ENCODE data around the gene PRR5. TPM values are rescaled to one million over a fixed set of nuclear protein-coding genes. Genes with fewer than 3 reads are reported as not detected.
A peak's percentile ranks its signal among the peaks of the same experiment; 100 is the strongest.

The PRR5 gene
- total RNA-seq, 2 donors from 2014 or later, result 15.1 to 19.9 TPM

DNA sequence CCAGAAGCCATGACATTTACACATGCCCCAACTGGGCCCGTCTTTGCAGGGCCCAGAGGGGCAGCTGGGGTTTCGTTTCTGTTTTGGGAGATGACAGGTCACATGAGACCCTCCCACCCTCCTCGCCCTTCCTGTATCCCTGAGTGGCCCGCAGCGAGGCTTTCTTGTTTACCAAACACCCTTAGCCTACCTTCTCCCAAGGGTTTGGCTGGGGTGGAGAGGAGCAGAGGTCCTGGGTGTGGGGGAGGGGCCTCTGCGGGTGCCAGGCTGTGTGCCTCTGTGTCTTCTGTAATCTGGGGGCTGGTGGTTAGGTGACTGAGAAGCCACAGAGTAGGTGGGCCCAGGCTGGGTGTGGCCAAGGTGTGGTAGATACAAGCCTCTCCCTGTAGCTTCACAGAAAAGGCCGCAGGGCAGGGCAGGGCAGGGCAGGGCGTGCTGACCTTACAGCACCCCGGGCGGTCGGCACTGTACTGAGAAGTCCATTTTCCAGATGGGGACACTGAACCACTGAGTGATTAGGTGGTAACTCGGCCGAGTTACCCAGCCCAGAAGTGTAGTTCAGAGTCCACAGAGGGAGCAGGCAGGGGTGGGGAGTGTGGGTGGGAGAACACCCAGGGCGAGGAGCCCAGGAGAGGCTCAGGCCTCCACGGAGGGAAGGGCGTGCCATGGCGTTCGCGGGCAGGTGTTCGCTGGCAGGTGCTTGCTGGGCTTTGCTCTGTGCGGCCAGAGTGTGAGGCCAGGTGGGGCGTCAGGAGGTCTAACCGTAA is 8.7 kb downstream of the PRR5 start:
- H3K9me3 Mint-ChIP-seq, result no peaks in the 10 kb centered on the region
- peak overlapping the region; percentile 76 for H3K27ac Mint-ChIP-seq
- ATAC-seq (replicated peaks), result peak; percentile 83
- H3K4me3 Mint-ChIP-seq, result peak overlapping the region; percentile 71
- no peaks in the 10 kb centered on the region for H3K27me3 Mint-ChIP-seq
- no peaks in the 10 kb centered on the region for H3K36me3 Mint-ChIP-seq (ENCODE audit: low read depth)
- peaks cover 17% of the 10 kb centered on the region for H3K4me1 Mint-ChIP-seq

DNA sequence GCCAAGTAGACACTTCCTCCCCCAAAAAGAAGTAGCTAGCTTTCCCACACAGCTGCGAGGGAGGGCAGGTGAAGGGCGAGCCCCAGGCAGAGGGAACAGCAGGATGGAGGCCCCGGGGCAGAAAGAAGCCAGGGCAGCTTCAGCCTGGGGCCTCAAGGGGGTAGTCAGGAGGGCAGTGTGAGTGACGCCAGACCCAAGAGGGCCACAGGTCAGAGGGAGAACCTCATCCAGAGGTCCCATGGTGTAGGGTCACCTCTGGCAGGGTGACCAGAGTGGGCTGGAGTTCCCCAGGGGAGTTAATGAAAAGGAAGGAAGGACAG is 9.2 kb downstream of the PRR5 start:
- no peak for ATAC-seq (replicated peaks)
- H3K36me3 Mint-ChIP-seq (ENCODE audit: low read depth), result no peaks in the 10 kb centered on the region
- peak overlapping the region; percentile 22 for H3K27ac Mint-ChIP-seq

GRCh38 chr22:44711690-44712555 is 9.9 kb downstream of the PRR5 start:
- Mint-ChIP-seq H3K9me3 (no peaks in the 10 kb centered on the region), H3K27ac (peak overlapping the region; percentile 61), H3K4me3 (no peak overlapping the region), H3K36me3 (ENCODE audit: low read depth) (no peaks in the 10 kb centered on the region), H3K27me3 (no peaks in the 10 kb centered on the region), H3K4me1 (peaks cover 17% of the 10 kb centered on the region)
- no peak for ATAC-seq (replicated peaks)

More for the DNA sequence above, 9.2 kb downstream of the PRR5 start:
- Mint-ChIP-seq H3K4me3 (peak overlapping the region; percentile 71), H3K27me3 (no peaks in the 10 kb centered on the region), H3K9me3 (no peaks in the 10 kb centered on the region), H3K4me1 (peaks cover 17% of the 10 kb centered on the region)

- H3K27me3 Mint-ChIP-seq, result no peaks in the 10 kb centered on the region
Observed at GRCh38 chr22:44712962-44713361, 11.0 kb downstream of the PRR5 start.

GRCh38 chr22:44714703-44715350 is 12.8 kb downstream of the PRR5 start:
- Mint-ChIP-seq H3K4me1 (peaks cover 26% of the 10 kb centered on the region), H3K36me3 (ENCODE audit: low read depth) (peaks cover 9% of the 10 kb centered on the region), H3K27ac (no peak overlapping the region)

More at GRCh38 chr22:44712962-44713361, 11.0 kb downstream of the PRR5 start:
- Mint-ChIP-seq H3K27ac (no peak overlapping the region), H3K4me1 (peaks cover 17% of the 10 kb centered on the region), H3K4me3 (no peak overlapping the region), H3K9me3 (no peaks in the 10 kb centered on the region), H3K36me3 (ENCODE audit: low read depth) (no peaks in the 10 kb centered on the region)
- ATAC-seq (replicated peaks), result no peak

DNA sequence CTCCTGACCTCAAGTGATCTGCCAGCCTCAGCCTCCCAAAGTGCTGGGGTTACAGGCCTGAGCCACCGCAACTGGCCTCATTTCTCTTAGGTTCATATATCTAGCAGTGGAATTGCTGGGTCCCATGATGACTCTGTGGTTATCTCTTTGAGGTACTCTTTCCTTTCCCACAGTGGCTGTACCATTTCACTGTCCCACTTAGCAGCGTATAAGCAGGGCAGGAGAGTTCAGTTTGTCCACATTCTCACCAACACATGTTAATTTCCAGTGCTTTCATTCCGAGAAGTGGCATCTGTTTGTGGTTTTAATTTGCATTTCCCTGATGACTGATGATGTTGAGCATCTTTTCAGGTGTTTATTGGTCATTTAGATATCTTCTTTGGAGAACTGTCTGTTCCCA is 16.4 kb downstream of the PRR5 start:
- Mint-ChIP-seq H3K27me3 (no peaks in the 10 kb centered on the region), H3K4me1 (peaks cover 8% of the 10 kb centered on the region), H3K9me3 (no peaks in the 10 kb centered on the region), H3K36me3 (ENCODE audit: low read depth) (peaks cover 9% of the 10 kb centered on the region), H3K27ac (no peak overlapping the region), H3K4me3 (peak overlapping the region; percentile 36)
- peak; percentile 97 for ATAC-seq (replicated peaks)

More at GRCh38 chr22:44714703-44715350, 12.8 kb downstream of the PRR5 start:
- no peak for ATAC-seq (replicated peaks)
- H3K9me3 Mint-ChIP-seq, result no peaks in the 10 kb centered on the region
- no peaks in the 10 kb centered on the region for H3K27me3 Mint-ChIP-seq
- H3K4me3 Mint-ChIP-seq, result no peak overlapping the region

GRCh38 chr22:44719586-44720368 is 17.8 kb downstream of the PRR5 start:
- Mint-ChIP-seq H3K4me3 (no peak overlapping the region), H3K27ac (peak overlapping the region; percentile 66), H3K4me1 (peaks cover 8% of the 10 kb centered on the region), H3K36me3 (ENCODE audit: low read depth) (peaks cover 9% of the 10 kb centered on the region), H3K27me3 (no peaks in the 10 kb centered on the region), H3K9me3 (no peaks in the 10 kb centered on the region)
- ATAC-seq (replicated peaks), result no peak

GRCh38 chr22:44721213-44721612 is 19.2 kb downstream of the PRR5 start:
- Mint-ChIP-seq H3K36me3 (ENCODE audit: low read depth) (peaks cover 9% of the 10 kb centered on the region), H3K9me3 (no peaks in the 10 kb centered on the region), H3K27ac (no peak overlapping the region), H3K4me3 (no peak overlapping the region), H3K4me1 (peaks cover 8% of the 10 kb centered on the region), H3K27me3 (no peaks in the 10 kb centered on the region)
- no peak for ATAC-seq (replicated peaks)

DNA sequence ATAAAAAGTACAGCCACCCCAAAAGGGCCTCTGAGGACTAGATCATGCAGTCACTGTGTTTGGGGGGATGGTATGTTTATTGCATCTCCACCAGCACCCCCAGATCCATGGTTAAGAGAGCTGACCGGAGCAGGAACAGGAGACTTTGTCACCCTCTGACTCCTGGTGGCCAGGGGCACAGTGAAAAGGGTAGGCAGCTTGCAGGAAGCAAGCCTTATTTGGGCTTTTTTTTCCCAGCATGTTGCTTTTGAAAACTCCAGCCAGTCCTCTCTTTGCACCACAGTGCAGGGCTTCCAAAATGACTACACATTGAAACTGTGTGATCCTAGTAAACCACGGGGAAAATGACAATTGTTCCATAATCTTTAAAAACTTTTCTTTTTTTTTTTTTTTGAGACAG is 20.6 kb downstream of the PRR5 start:
- no peaks in the 10 kb centered on the region for H3K9me3 Mint-ChIP-seq
- H3K4me3 Mint-ChIP-seq, result no peak overlapping the region
- no peak overlapping the region for H3K27ac Mint-ChIP-seq
- peaks cover 8% of the 10 kb centered on the region for H3K4me1 Mint-ChIP-seq
- no peaks in the 10 kb centered on the region for H3K27me3 Mint-ChIP-seq
- ATAC-seq (replicated peaks), result no peak
- peaks cover 9% of the 10 kb centered on the region for H3K36me3 Mint-ChIP-seq (ENCODE audit: low read depth)

DNA sequence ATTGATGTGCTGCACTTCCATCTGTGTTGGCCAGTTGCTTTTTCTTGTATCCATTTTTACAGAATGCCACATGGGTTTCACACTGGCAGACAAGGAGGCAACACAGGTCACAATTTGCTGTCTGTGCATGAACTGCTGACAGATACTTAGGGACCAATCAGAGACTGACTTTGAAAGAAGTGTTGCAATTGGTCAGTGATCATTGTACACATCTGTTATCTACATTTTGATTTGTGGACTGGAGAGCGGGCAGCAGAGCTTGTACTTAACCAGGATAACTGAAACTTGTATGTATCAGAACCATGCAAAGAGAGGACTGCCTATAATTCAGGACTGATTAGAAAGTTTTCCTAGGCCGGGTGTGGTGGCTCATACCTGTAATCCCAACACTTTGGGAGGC is 21.8 kb downstream of the PRR5 start:
- ATAC-seq (replicated peaks), result peak; percentile 47
- Mint-ChIP-seq H3K9me3 (no peaks in the 10 kb centered on the region), H3K36me3 (ENCODE audit: low read depth) (peaks cover 2% of the 10 kb centered on the region), H3K27me3 (no peaks in the 10 kb centered on the region), H3K4me3 (no peak overlapping the region), H3K27ac (no peak overlapping the region), H3K4me1 (peaks cover 1% of the 10 kb centered on the region)

- Mint-ChIP-seq H3K9me3 (no peaks in the 10 kb centered on the region), H3K27ac (no peak overlapping the region), H3K4me1 (no peaks in the 10 kb centered on the region), H3K36me3 (ENCODE audit: low read depth) (no peaks in the 10 kb centered on the region), H3K27me3 (no peaks in the 10 kb centered on the region), H3K4me3 (no peak overlapping the region)
- ATAC-seq (replicated peaks), result no peak
Observed at GRCh38 chr22:44724416-44724815, 22.4 kb downstream of the PRR5 start.

- Mint-ChIP-seq H3K9me3 (no peaks in the 10 kb centered on the region), H3K4me1 (no peaks in the 10 kb centered on the region), H3K27me3 (no peaks in the 10 kb centered on the region), H3K36me3 (ENCODE audit: low read depth) (no peaks in the 10 kb centered on the region), H3K4me3 (no peak overlapping the region), H3K27ac (no peak overlapping the region)
- no peak for ATAC-seq (replicated peaks)
Observed at GRCh38 chr22:44724859-44725258, 22.9 kb downstream of the PRR5 start.

GRCh38 chr22:44726439-44726838 is 24.4 kb downstream of the PRR5 start:
- H3K4me3 Mint-ChIP-seq, result no peak overlapping the region
- no peaks in the 10 kb centered on the region for H3K4me1 Mint-ChIP-seq
- no peaks in the 10 kb centered on the region for H3K36me3 Mint-ChIP-seq (ENCODE audit: low read depth)
- no peaks in the 10 kb centered on the region for H3K27me3 Mint-ChIP-seq
- no peak overlapping the region for H3K27ac Mint-ChIP-seq
- no peak for ATAC-seq (replicated peaks)
- no peaks in the 10 kb centered on the region for H3K9me3 Mint-ChIP-seq

DNA sequence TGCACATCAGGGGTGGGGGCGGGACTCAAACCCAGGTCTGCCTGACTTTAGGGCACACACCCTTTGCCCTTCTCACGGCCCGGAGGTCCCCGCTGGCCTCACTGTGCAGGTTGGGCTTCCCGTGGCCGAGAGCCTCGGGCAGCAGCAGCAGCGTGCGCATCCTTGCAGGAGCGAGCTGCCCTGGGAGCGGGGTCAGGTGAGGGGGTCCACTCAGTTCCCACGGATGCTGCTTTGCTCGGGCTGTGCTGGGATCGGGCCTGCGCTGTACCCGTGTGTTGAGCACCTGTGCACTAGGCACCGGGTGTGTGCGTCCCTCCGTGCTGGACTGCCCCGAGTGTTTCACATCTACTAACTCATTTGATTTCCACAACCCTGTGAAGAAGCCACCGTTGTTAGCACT is 25.1 kb downstream of the PRR5 start:
- Mint-ChIP-seq H3K9me3 (no peaks in the 10 kb centered on the region), H3K4me3 (no peak overlapping the region), H3K27me3 (no peaks in the 10 kb centered on the region), H3K36me3 (ENCODE audit: low read depth) (no peaks in the 10 kb centered on the region), H3K4me1 (no peaks in the 10 kb centered on the region), H3K27ac (no peak overlapping the region)
- no peak for ATAC-seq (replicated peaks)
